ENCODE results near the gene ADARB2.
"Not testable (repeated sequence)": the region's sequence is repeated elsewhere in the genome, so short reads cannot be mapped to it uniquely, and the experiment has no call there.

The ADARB2 gene

DNA sequence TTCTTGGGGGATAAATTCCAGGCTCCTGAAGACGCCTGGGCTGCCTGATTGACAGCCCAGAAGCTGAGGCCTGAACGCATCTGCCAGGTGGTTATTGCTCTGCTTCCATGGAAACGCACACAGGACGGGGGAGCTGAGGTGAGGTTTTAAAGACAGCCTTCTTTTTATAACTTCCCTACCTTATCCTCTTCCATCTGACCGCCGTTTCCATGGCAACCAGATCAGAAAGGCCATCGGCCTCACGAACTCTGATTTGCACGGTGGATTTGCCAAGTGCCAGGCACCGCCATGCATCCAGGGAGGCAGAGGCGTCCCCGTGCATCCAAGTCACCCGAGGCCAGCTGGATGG, 260.9 kb downstream of the ADARB2 start:
- no peak for FAIRE-seq

DNA sequence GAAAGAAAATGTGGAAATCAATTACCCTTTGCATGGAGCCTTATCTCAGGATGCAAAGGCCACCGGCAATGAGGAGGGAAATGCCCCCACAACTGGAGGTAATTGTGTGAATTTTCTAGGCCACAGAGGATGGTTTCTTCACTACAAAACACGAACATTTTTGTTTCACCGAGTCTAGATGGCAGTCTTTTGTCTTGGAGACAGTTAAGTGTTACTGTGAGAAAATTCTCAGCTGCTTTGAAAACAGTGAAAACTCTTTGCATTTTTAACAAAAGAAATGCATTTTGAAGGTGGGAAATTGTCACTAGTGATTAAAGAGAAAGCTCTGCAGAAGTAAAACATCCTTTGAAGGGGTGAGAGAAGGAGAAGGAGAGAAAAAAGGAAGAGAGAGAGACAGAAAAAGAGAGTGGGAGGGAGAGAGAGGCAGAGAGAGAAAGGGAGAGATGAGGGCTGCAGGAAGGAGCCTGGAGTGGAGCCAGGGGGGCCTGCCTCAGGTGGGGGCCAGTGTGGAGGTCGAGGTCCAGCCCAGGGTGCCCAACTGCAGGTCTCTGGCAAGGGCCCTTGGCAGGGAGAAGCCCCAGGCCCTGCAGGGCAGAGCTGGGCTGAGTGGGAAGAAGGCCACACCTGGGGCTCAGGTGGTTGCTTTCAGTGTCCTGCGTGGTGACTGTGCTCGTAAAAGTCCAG, 261.4 kb downstream of the ADARB2 start:
- no peak for FAIRE-seq

DNA sequence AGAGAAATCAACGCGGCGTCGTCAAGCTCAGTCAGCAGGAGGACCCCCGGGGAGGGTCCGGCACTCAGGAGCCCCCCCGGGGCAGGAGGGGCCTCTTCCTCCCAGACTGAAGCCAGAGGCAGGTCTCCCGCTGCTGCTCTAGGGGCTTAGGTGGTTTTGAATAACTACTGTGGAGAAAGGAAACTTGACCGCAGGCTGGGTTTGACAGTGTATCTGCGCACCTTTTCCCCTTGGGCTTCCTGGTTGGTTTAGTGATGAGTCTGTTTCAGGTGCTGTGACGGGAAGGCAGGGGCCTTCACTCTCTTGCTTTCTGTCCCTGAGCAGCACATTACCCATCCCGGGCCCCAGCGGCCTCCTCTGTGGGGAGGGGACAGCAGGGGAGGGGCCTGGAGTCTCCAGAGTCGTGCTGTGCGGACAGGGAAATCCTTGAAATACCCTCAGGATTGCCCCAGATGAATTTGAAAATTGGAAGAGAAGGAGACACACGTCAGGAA, 262.2 kb downstream of the ADARB2 start:
- FAIRE-seq, result no peak

DNA sequence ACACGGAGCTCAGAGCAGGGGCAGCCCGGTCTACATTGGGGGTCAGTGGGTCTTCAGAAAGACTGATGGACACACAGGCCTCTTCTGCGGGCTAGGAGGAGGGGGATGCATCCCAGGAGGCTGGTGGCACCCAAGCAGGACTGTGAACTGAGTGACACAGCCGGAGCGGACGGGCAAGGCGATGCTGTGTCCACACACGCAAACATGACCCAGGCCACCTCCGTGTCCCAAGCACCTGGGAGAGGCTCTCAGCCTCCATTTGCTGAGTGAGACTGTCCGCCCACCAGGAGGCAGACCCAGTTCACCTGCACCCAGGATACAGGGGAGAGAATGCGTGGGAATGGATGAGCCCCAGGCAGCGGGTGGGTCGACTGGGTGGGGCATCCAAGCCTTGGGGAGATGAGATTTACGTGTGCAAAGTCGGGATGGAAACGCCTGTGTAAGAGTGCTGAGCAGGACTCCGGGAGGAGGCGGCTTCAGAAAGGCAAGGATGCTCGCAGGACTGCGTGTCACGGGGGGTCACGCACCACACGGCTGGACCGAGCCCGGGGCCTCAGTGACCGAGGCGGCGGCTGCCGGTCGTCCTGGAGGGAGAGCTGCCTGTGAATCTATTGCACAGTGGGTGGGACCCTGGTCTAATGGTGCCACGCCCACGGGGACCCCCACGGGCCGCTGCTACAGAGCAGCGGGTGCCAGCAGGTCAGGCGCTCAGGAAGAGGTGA, 262.8 kb downstream of the ADARB2 start:
- FAIRE-seq, result no peak

DNA sequence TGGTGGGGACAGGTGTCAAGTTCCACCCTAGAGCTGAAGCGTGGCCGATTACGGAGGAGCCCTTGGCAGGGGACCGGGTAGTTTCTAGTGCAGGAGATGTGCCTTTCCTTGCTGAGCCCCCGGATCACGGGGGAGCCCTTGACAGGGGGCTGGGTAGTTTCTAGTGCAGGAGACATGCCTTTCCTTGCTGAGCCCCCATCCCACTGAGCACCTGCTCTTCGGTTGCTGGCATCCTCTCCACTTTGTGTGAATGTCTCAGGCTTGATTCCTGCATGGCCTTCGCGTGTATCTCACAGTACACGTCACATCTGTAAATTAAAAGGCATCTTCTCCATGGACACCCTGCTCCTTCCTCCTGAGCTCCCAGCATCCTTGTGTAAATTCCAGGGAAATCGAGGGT, 263.5 kb downstream of the ADARB2 start:
- no peak for FAIRE-seq

DNA sequence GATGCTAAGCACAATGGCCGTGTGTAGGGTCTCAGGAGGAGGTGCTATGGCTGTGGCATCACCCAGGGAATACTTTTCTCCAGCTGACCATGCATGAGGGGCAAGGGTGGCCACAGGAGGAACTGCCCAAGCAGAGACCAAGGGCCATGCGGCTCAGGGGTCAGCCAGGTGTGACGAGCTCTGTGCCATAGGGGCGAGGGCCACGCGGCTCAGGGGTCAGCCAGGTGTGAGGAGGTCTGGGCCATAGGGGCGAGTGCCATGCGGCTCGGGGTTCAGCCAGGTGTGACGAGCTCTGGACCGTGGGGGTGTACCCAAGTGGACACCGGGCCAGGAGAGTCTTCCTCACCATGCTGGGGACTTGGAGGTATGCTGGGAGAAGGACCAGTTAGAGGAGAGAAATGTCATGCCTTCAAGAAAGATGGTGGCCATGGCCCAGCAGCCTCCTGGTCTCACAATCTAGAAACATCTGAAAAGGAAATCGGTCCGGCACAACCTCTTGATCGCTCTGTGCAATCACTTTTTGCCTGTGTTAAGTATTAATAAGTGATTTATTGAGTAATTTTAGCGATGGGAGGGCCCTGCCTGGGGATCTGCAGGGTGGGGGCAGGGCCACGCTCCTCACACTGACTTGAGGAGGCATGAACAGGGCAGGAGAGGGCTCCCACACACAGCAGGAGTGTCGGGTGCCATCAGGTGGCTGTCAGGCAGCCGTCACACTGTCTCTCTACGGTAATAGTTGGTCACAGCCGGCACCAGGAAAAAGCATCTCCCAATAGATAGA, 265.0 kb downstream of the ADARB2 start:
- no peak for FAIRE-seq

DNA sequence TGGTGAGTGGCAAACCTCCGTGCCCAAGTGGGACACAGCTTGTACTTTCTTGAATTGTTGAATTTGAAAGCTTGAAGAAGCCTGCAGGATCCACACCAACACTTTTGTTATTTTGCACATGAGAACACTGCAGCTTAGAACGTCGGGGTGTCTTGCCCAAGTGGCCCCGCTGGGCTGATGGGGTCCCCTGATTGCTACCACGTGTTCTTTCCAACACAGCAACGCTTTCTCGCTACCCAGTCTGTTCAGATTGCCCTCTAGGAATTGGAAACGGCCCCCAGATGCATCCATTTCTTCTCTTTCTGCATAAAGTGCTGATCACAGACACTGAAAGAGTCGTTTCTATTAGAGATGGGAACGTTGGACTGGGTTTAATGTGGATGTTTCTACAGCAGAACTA, 268.5 kb downstream of the ADARB2 start:
- no peak for FAIRE-seq

DNA sequence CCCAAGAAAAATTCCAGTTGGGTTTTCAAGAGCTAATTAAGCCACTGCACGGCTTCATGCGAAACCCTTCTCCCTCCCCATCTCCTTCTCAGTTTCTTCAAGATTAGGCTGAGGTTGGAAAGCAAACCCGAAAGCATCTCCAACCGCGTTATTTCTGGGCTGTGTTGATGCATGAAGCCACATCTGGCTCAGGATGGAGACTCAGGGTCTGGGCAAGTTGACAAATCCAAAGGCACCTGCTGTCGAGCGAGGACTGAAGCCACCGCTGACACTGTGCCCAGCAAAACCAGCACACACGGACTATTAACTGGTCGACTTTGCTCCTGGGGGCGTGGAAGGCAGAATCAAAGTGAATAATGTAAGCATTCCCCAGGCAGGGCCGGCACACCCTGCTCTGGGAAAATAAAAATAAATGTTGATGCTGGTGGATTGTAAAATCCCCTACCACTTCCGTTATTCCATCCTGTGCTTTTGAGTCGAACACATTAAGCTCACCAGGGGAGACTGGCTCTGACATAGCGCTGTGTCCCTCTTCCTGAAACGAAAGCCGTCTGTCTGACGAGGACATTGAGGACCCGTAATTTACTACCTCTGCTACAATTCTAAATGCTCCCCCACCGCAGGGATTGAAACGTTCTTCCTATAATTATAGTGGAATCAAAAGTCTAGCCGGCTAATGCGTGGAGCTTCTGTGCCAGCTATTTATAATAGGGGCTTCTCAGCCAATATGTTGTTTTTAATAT, 269.8 kb downstream of the ADARB2 start:
- FAIRE-seq, result no peak

DNA sequence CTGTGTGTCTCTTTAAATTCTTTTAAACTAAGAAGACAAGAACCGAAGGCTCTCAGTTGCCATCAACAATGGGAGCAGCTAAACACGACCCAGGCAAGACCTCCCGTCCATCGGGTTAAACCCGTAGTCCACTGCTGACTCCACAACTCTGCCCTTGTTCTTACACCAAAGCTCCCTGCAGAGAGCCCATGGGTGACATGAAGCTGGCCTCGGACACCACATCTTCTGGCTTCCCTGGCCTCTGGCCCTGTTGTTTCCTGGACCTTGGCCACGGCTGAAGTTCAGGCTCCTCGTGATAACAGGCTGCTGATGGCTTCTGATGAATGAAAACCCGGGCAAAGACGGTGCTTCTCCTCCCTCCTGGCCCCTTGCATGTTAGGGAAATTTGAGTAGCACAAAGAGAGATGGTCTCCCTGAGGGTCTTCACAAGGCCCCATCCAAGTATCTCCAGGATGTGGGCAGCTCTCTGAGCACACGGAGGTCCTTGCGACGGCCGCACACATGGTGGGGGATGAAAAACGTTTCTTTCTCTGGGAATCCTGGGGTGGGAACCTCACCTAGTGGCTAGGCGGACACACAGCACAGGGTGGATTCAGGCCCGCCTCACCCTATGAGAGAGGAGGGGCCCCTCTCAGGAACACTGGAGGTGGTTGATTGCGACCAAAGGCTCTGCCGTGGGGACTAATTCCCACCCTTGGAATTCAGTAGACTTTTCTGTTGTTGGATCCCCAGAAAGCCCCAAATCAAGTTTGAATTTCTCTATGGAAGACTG, 271.1 kb downstream of the ADARB2 start:
- FAIRE-seq, result no peak

DNA sequence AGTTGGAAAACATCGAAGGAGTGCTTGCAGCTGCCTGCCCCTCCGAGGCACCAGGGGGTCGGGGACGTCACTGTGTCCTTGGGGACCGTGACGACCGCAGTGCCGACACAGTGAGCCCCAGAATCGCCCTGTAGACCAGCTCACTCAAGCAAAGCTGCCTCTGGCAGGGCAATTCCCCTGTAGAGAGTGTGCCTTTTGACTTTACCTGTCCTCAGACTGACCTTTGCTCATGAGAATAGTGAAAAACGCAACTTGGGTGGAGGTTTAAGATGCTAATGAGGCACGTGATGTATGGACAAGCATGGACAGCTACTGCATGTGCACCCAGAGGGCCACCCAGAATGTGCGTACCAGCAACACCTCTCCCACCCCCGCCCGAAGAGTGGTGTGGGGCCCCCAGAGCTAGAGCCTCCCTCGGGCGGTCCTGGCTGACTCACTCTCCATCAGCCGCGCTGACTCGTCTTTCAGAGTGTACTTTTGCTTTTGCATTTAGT, 271.9 kb downstream of the ADARB2 start:
- no peak for FAIRE-seq

DNA sequence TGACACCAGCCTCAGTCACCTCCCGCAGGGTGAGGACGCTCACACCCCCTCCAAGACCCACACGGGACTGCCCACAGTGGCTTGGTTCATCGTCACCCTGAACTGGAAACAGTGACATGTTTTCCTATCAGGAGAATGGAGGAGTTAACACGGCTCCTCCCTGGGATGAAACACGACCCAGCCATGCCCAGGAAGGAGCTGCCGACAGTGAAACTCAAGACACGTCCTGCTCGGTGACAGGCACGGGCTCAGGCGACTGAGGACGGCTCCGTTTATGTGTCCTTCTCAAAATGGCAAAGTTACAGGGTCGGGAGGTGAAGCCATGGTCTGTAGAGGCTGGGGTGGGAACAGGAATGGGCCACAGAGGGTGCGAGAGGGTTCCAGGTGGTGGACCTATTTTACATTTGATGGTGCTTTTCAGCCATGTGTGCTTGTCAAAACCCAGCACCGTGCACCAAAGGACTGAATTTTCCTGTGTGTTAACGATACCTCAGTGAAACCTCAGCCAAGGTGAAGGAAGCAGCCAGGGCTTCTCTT, 272.4 kb downstream of the ADARB2 start:
- FAIRE-seq, result no peak

DNA sequence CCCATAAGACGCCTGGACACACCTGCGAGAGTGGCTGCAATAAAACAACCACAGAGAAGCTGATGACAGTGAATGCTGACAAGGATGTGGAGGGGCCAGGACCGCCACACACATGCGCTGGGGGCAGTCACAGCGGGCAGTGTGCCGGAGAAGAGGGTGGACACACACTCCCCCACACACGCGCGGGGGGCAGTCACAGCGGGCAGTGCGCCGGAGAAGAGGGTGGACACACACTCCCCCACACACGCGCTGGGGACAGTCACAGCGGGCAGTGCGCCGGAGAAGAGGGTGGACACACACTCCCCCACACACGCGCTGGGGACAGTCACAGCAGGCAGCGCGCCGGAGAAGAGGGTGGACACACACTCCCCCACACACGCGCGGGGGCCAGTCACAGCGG, 273.4 kb downstream of the ADARB2 start:
- FAIRE-seq, result not testable (repeated sequence)

DNA sequence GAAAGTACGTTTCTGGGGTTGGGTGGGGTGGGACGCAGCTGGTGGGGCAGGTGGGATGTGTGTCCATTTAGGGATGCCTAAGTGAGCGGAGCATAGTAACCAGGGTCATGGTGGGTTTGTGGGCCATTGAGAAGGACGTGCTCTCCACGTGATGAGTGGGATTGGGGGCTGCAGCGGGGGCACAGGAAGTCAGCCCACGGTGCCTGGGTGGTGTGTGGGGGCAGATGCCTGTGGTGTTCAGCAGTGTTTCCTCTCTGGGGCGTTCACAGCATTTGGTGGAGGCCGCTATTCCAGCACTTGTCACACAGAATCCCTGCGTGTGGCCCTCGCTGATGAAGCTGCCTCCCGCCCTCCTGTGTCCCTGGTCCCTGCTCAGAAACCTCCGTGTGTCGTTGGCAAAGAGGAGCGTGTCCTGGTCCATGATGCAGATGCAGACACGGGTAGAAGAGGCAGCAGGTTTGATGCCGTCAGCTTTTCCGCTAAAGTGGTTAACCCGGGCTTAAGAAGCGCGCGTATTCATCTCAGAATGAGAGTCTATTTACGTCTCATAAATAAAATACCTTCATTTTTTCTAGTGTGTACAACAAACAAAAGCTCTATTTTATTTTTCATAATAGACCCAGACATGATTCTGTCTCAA, 274.2 kb downstream of the ADARB2 start:
- FAIRE-seq, result no peak

DNA sequence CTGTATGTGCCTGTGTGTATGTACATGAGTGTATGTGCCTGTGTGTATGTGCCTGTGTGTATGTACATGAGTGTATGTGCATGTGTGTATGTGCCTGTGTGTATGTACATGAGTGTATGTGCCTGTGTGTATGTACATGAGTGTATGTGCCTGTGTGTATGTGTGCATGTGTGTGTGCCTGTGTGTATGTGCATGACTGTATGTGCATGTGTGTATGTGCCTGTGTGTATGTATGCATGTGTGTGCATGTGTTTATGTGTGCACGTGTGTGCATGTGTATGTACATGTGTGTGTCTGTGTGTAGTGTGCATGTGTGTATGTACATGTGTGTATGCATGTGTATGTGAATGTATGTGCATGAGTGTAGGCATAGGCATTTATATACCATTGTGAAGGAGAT, 274.8 kb downstream of the ADARB2 start:
- FAIRE-seq, result no peak

DNA sequence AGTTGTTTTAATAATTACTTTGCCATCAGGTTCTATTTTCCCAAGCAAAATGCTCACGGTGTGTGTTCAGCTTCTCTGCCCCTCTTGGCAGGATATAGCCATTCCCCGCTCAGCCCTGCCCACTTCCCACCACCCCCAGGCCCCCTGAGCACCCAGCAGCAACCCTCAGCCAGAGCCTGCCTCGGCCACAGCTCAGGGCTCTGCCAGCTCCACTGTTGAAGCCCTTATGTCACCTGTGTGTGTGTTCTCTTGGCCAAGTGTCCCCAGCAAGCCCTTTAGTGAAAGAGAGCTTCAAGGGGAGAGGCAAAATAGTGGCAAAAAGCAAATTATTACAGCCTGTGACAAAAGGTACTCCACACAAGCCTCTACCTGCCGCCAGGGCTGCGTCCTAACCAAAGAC, 275.3 kb downstream of the ADARB2 start:
- FAIRE-seq, result no peak

DNA sequence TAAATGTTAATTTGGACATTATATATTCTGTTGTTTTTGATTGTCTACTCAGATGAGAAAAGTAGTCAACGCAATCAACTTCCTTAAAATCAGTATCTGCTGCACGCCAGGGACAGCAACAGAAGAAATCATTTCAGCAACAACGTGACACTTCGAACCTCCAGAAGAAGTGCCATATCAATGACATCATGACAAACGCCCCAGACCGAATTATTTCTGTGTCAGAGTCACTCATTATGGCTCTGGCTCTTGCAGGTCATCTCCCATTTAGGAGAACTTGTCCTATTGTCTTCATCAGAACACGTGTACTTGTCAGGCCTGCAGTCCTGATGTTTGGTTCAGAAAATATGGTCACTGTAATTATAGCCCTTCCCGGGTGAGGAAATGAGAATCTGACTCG, 276.3 kb downstream of the ADARB2 start:
- FAIRE-seq, result no peak

DNA sequence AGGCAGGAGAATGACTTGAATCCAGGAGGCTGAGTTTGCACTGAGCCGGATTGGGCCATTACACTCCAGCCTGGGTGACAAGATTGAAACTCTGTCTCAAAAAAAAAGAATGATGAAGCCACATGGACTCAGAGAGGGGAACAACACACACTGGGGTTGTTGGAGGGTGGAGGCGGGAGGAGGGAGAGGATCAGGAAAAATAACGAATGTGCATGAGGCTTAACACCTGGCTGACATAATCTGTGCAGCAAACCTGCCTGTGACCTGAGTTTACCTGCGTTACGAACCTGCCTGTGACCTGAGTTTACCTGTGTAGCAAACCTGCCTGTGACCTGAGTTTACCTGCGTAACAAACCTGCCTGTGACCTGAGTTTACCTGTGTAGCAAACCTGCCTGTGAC, 277.7 kb downstream of the ADARB2 start:
- FAIRE-seq, result not testable (repeated sequence)

DNA sequence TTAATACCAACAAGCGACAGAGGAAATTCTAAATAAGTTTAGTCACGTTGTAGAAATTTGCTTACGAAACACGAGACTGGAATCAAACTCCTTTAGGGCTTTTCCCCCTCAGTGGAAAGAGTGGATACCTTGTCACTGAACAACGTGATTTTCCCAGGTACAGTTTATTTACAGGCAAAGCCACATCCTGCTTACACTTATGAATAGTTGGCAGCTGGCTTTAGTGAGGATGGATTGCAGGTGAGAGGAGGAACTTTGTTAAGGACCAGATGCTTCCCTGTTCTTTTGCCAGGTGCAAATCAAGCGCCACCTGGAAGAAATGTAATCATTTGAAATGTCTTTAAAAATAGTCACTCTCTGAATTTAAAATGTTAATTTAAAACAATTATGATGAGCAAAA, 282.4 kb downstream of the ADARB2 start:
- no peak for FAIRE-seq

DNA sequence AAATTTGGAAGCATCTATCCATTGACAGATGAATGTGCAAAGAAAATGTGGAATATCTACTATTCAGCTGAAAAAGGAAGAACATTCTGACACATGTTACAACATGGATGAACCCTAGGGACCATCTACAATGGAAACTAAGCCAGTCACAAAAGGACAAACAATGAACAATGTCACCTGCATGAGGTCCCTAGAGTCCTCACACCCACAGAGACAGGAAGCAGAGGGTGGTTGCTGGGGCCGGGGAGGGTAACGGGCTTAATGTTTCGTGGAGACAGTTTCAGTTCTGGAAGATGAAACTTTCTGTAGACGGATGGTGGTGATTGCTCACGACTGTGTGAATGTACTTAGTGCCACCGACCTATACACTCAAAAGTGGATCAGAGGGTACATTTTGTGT, 282.9 kb downstream of the ADARB2 start:
- no peak for FAIRE-seq

DNA sequence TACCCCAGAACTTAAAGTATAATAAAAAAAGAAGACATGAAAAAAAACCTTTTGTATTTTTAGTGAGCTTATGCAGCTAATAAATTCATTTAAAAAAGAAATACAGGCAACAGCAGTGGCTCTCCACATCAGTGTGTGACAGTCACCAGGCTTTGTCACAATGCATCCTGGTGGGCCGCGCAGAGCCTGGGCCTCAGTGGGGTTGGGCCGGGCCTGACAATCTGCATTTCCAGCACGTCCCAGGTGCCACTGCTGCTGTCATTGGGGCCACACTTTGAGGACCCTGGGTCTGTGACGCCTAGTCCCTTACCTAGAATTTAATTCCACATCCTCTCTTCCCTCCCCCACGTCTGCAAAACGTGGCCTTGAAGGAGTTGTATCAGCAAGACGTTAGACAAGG, 284.5 kb downstream of the ADARB2 start:
- no peak for FAIRE-seq

DNA sequence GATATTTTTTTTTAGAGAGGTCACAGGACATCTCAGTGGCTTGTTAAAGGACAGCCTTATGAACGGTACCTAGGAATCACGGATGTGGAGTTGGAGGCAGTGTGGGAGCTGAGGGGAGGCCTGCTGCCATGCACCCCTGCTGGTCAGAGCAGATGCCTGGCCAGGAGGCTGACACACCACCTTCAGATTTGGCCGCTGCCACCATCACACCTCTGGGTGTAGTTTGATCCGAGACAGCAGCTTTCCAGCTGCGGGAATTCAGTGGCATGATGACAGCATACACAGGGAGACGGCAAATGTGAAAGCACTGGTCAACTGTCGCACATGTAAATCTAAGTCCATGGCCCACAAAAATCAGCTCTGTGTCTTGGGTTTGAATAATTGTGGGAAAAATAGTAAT, 285.4 kb downstream of the ADARB2 start:
- FAIRE-seq, result no peak
